ENCODE results near the gene IL1A. TPM values are rescaled to one million over a fixed set of nuclear protein-coding genes. Genes with fewer than 3 reads are reported as not detected.
A peak's percentile ranks its signal among the peaks of the same experiment; 100 is the strongest.

Gene IL1A
- total and polyA plus RNA-seq, 10 of the 15 experiments (the other 5 are each of a cell fraction or from before 2014, with no cell fraction given) = 0.10 to 8.7 (median 6.9) TPM

GRCh38 chr2:112783187-112783714, 1.0 kb downstream of the IL1A start (continued):
- TF ChIP-seq, protein P1, sequence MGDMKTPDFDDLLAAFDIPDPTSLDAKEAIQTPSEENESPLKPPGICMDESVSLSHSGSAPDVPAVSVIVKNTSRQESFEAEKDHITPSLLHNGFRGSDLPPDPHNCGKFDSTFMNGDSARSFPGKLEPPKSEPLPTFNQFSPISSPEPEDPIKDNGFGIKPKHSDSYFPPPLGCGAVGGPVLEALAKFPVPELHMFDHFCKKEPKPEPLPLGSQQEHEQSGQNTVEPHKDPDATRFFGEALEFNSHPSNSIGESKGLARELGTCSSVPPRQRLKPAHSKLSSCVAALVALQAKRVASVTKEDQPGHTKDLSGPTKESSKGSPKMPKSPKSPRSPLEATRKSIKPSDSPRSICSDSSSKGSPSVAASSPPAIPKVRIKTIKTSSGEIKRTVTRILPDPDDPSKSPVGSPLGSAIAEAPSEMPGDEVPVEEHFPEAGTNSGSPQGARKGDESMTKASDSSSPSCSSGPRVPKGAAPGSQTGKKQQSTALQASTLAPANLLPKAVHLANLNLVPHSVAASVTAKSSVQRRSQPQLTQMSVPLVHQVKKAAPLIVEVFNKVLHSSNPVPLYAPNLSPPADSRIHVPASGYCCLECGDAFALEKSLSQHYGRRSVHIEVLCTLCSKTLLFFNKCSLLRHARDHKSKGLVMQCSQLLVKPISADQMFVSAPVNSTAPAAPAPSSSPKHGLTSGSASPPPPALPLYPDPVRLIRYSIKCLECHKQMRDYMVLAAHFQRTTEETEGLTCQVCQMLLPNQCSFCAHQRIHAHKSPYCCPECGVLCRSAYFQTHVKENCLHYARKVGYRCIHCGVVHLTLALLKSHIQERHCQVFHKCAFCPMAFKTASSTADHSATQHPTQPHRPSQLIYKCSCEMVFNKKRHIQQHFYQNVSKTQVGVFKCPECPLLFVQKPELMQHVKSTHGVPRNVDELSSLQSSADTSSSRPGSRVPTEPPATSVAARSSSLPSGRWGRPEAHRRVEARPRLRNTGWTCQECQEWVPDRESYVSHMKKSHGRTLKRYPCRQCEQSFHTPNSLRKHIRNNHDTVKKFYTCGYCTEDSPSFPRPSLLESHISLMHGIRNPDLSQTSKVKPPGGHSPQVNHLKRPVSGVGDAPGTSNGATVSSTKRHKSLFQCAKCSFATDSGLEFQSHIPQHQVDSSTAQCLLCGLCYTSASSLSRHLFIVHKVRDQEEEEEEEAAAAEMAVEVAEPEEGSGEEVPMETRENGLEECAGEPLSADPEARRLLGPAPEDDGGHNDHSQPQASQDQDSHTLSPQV (IDR thresholded peaks at IDR 0.05) = peak; percentile 96

DNA sequence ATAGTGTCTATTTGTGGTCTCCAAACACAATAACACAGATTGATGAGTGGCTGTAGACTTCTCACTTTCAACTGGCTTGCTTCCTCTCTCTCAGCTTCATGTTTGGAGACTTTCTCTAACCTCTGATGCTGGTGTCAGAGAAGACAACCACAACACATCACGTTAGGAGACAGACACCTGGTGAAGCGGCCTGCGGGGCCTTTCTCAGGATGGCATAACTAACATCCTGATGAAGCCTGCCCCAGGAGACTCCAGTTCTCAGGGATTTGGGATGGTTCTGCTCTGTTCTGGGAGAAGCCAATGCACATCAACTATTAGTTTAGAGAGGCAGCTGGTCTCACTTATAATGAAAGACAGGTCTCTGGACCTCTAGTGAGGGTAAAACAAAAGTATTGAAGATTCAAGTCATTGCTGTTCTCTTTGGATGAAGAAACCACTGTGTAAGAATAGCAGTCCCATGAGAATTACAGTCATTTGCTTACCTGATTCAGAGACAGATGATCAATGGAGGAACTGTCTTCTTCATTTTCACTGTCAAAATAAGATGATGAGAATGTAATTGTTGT, 2.0 kb downstream of the IL1A start:
- H3K36me3 ChIP-seq (ENCODE audit: control insufficient read depth in 2 of 2, insufficient read depth in 2 of 2, low read length in 1 of 2) = no peaks in the 10 kb centered on the region
- ChIA-PET POLR2A (interaction anchor here (0.6 to 2.3 kb wide), 14 partner anchors 9 to 100 kb away, joined by 3 to 9 read pairs (median 4); partner anchors contain the start of gene CKAP2L), RAD21 (ENCODE audit: unreplicated experiment) (interaction anchor here (0.7 to 5.0 kb wide), 21 partner anchors 10 to 159 kb away, joined by 3 to 36 read pairs (median 4); no protein-coding TSS in a partner anchor), SMC1A (ENCODE audit: uncharacterized antibody, unreplicated experiment) (interaction anchor here (0.5 to 6.3 kb wide), 29 partner anchors 10 to 121 kb away, joined by 3 to 57 read pairs (median 7); partner anchors contain the start of gene IL1B), CTCF (interaction anchor here (0.8 to 1.9 kb wide), 16 partner anchors 10 to 159 kb away, joined by 3 to 11 read pairs (median 5); partner anchors contain the start of gene CKAP2L)
- H3K27me3 ChIP-seq (replicated peaks in 1 of 2; ENCODE audit: control insufficient read depth in 2 of 2, insufficient read depth in 2 of 2, low read length in 1 of 2) = no peaks in the 10 kb centered on the region
- H3K9me3 ChIP-seq (replicated peaks; ENCODE audit: control insufficient read depth, insufficient read depth, low read length) = no peaks in the 10 kb centered on the region
- peak overlapping the region; percentile 56 for H3K4me2 ChIP-seq (ENCODE audit: control insufficient read depth, insufficient read depth)
- peaks cover 23% of the 10 kb centered on the region for H3K4me1 ChIP-seq (ENCODE audit: control insufficient read depth, insufficient read depth, low read length)
- peak overlapping the region; percentile 62 for H3K27ac ChIP-seq (ENCODE audit: control insufficient read depth, insufficient read depth)
- no peaks in the 10 kb centered on the region for H4K20me1 ChIP-seq (ENCODE audit: control insufficient read depth, insufficient read depth)
- H3K9ac ChIP-seq (ENCODE audit: control insufficient read depth, insufficient read depth, low read length) = no peak overlapping the region
- FAIRE-seq = peak; percentile 70
- peak; percentile 91 for ATAC-seq
- peak; percentile 66 for DNase-seq (ENCODE audit: low read depth, low spot score)
- no peaks in the 10 kb centered on the region for H3K79me2 ChIP-seq (ENCODE audit: control insufficient read depth, insufficient read depth, low read length)
- no peak overlapping the region for H3K4me3 ChIP-seq
- WGBS (ENCODE audit: insufficient coverage, insufficient replicate concordance, low lambda C conversion rate, missing lambda C conversion rate) = 0% methylated on average over 3 of the region's 3 CpGs
- H2AFZ ChIP-seq (ENCODE audit: control insufficient read depth, low read depth, low read length) = peak overlapping the region; percentile 33
- no TSS peak for BruUV-seq (replicated peaks)
- in situ Hi-C loops (cut with MboI) (no loop called here), intact Hi-C loops (cut with micrococcal nuclease; ENCODE audit: unreplicated experiment) (loop anchor here (2.0 kb wide), 2 partner anchors 22 to 32 kb away; no protein-coding TSS in a partner anchor)
- TF ChIP-seq TCF3 (IDR thresholded peaks at IDR 0.05; ENCODE audit: borderline replicate concordance, insufficient read depth, low read depth, low read length) (0 out of 2 replicates have a peak, but pooled peaks have one; percentile 5), CUX1 (IDR thresholded peaks at IDR 0.05; ENCODE audit: insufficient replicate concordance, low read depth, low read length) (peak; percentile 76), NR2F1 (conservative IDR thresholded peaks at IDR 0.05) (peak; percentile 32; the same call in 1 of the 2 replicates)
- TF ChIP-seq, protein P2, sequence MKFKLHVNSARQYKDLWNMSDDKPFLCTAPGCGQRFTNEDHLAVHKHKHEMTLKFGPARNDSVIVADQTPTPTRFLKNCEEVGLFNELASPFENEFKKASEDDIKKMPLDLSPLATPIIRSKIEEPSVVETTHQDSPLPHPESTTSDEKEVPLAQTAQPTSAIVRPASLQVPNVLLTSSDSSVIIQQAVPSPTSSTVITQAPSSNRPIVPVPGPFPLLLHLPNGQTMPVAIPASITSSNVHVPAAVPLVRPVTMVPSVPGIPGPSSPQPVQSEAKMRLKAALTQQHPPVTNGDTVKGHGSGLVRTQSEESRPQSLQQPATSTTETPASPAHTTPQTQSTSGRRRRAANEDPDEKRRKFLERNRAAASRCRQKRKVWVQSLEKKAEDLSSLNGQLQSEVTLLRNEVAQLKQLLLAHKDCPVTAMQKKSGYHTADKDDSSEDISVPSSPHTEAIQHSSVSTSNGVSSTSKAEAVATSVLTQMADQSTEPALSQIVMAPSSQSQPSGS (IDR thresholded peaks at IDR 0.05; ENCODE audit: low read length) = peak; percentile 58

Data from GM12878 (cell line).